OCI-LY3 (cell line): ENCODE results near the gene ANKRD34A.
A peak's percentile ranks its signal among the peaks of the same experiment; 100 is the strongest.

ENCODE experiments used
- EZH2phosphoT487 ChIP-seq: fragments of 200-600 bp; shearing (Covaris generic); IDR thresholded peaks from 2 replicates; pipeline ENCODE4 v1.6.1; 2018; ENCODE audit warnings: antibody characterized with exemption, mixed run types, low read depth
- TF ChIP-seq, protein P1 (sequence below): fragments of 200-600, 300-600 bp; sonication (generic); IDR thresholded peaks from 2 replicates; pipeline ENCODE4 v1.5.1; 2014; ENCODE audit warnings: antibody characterized with exemption, low read length, low read depth

GRCh38 chr1:145978854-145979745, 14.7 kb upstream of the ANKRD34A start:
- TF ChIP-seq, protein P1, sequence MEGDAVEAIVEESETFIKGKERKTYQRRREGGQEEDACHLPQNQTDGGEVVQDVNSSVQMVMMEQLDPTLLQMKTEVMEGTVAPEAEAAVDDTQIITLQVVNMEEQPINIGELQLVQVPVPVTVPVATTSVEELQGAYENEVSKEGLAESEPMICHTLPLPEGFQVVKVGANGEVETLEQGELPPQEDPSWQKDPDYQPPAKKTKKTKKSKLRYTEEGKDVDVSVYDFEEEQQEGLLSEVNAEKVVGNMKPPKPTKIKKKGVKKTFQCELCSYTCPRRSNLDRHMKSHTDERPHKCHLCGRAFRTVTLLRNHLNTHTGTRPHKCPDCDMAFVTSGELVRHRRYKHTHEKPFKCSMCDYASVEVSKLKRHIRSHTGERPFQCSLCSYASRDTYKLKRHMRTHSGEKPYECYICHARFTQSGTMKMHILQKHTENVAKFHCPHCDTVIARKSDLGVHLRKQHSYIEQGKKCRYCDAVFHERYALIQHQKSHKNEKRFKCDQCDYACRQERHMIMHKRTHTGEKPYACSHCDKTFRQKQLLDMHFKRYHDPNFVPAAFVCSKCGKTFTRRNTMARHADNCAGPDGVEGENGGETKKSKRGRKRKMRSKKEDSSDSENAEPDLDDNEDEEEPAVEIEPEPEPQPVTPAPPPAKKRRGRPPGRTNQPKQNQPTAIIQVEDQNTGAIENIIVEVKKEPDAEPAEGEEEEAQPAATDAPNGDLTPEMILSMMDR: peak; percentile 55
- no peak for TF ChIP-seq EZH2phosphoT487
